Neural progenitor cell (in vitro differentiated cells): ENCODE measurements around the gene ADCY1.

ENCODE experiments used
- CTCF ChIP-seq: fragments of 200-600 bp; sonication (generic); IDR thresholded peaks from 2 replicates; pipeline ENCODE4 v1.5.1; 2017; ENCODE audit warnings: antibody characterized with exemption, mild to moderate bottlenecking
- EZH2 ChIP-seq: fragments of 200-600 bp; sonication (generic); IDR thresholded peaks from 2 replicates; pipeline ENCODE4 v1.6.1; 2017; ENCODE audit warnings: antibody characterized with exemption, mild to moderate bottlenecking, moderate library complexity
- EZH2phosphoT487 ChIP-seq: fragments of 200-600 bp; sonication (generic); IDR thresholded peaks from 2 replicates; pipeline ENCODE4 v1.6.1; 2017; ENCODE audit warnings: antibody characterized with exemption

GRCh38 chr7:45703373-45703821 is 129.2 kb downstream of the ADCY1 start:
- TF ChIP-seq EZH2 (no peak), CTCF (no peak), EZH2phosphoT487 (no peak)
